Osteoblast (primary cell): ENCODE measurements around the gene COL27A1. TPM values are rescaled to one million over a fixed set of nuclear protein-coding genes. Genes with fewer than 3 reads are reported as not detected.

Experiments used
- DNase-seq: peaks from one replicate; pipeline ENCODE4 v3.0.0; 2011; ENCODE audit warnings: low spot score, mixed read lengths; ENCODE audit not compliant: insufficient read length; ENCODE audit errors: missing footprints
- H2AFZ ChIP-seq: 2 replicates; pipeline ENCODE4 v1.6.0; 2011; ENCODE audit warnings: mild to moderate bottlenecking, low read length
- H3K27ac ChIP-seq: 2 replicates; pipeline ENCODE4 v1.5.1; 2011; ENCODE audit warnings: mild to moderate bottlenecking, low read depth, low read length, moderate library complexity
- H3K27me3 ChIP-seq: 2 replicates; pipeline ENCODE4 v1.6.0; 2012; ENCODE audit warnings: mild to moderate bottlenecking, control low read depth, inconsistent platforms, low read length, moderate library complexity; ENCODE audit not compliant: insufficient read depth
- H3K36me3 ChIP-seq: 2 replicates; pipeline ENCODE4 v1.5.1; 2011; ENCODE audit warnings: mild to moderate bottlenecking, low read length, control low read depth, moderate library complexity; ENCODE audit not compliant: insufficient read depth
- H3K4me1 ChIP-seq: 2 replicates; pipeline ENCODE4 v1.5.1; 2011; ENCODE audit warnings: mild to moderate bottlenecking, low read length, control low read depth, moderate library complexity; ENCODE audit not compliant: insufficient read depth
- H3K4me2 ChIP-seq: 2 replicates; pipeline ENCODE4 v1.6.0; 2011; ENCODE audit warnings: mild to moderate bottlenecking, low read length; ENCODE audit not compliant: insufficient read depth
- H3K4me3 ChIP-seq: fragments of 200-600 bp; sonication (generic); 3 replicates; pipeline ENCODE4 v1.5.1; 2012; ENCODE audit warnings: mild to moderate bottlenecking, low read length, inconsistent platforms; ENCODE audit not compliant: insufficient read depth
- H3K79me2 ChIP-seq: 2 replicates; pipeline ENCODE4 v1.6.0; 2012; ENCODE audit warnings: mild to moderate bottlenecking, low read length, control low read depth, inconsistent platforms; ENCODE audit not compliant: insufficient read depth
- H3K9me3 ChIP-seq: 2 replicates; pipeline ENCODE4 v1.5.1; 2011; ENCODE audit warnings: low read depth, low read length, control low read depth
- H4K20me1 ChIP-seq: 2 replicates; pipeline ENCODE4 v1.6.0; 2012; ENCODE audit warnings: mild to moderate bottlenecking, low read length, control low read depth; ENCODE audit not compliant: insufficient read depth
- CTCF ChIP-seq: IDR thresholded peaks from 2 replicates; pipeline ENCODE4 v1.5.1; 2011; ENCODE audit warnings: mild to moderate bottlenecking, low read depth, low read length, moderate library complexity; ENCODE audit errors: extremely low read depth
- total RNA-seq: library from RNA; depleted of rRNA; stranded (reverse); fragments of >200 nt; gene quantifications from 2 replicates; pipeline ENCODE4 v1.2.3, GENCODE V29; 2012

Gene COL27A1
- total RNA-seq, 1 donor: 10.1 TPM

- no peak for TF ChIP-seq CTCF
- Histone ChIP-seq H3K27me3 (peaks cover 11% of the 10 kb centered on the region), H3K79me2 (no peaks in the 10 kb centered on the region), H3K4me1 (peaks cover 14% of the 10 kb centered on the region), H4K20me1 (no peaks in the 10 kb centered on the region), H3K9me3 (peaks cover 7% of the 10 kb centered on the region), H3K4me2 (no peak overlapping the region), H3K4me3 (no peak overlapping the region), H2AFZ (no peak overlapping the region), H3K27ac (no peak overlapping the region), H3K36me3 (no peaks in the 10 kb centered on the region)
- DNase-seq: peak; percentile 39
Observed at GRCh38 chr9:114124138-114124537, 31.2 kb upstream of the COL27A1 start.

- TF ChIP-seq CTCF: no peak
- H3K4me3 ChIP-seq: no peak overlapping the region
- H4K20me1 ChIP-seq: no peaks in the 10 kb centered on the region
- H3K27me3 ChIP-seq: peaks cover 10% of the 10 kb centered on the region
- no peak overlapping the region for H3K4me2 ChIP-seq
- H3K9me3 ChIP-seq: peaks cover 7% of the 10 kb centered on the region
- DNase-seq: peak; percentile 39
- peaks cover 14% of the 10 kb centered on the region for H3K4me1 ChIP-seq
- H2AFZ ChIP-seq: no peak overlapping the region
- H3K27ac ChIP-seq: no peak overlapping the region
- no peaks in the 10 kb centered on the region for H3K36me3 ChIP-seq
- no peaks in the 10 kb centered on the region for H3K79me2 ChIP-seq
Observed at GRCh38 chr9:114124666-114125475, 30.5 kb upstream of the COL27A1 start.

- H2AFZ ChIP-seq: no peak overlapping the region
- no peak overlapping the region for H3K4me3 ChIP-seq
- peak; percentile 71 for DNase-seq
- TF ChIP-seq CTCF: no peak
- H3K79me2 ChIP-seq: no peaks in the 10 kb centered on the region
- H3K9me3 ChIP-seq: peaks cover 7% of the 10 kb centered on the region
- no peaks in the 10 kb centered on the region for H4K20me1 ChIP-seq
- peaks cover 16% of the 10 kb centered on the region for H3K27me3 ChIP-seq
- peaks cover 14% of the 10 kb centered on the region for H3K4me1 ChIP-seq
- H3K4me2 ChIP-seq: no peak overlapping the region
- no peak overlapping the region for H3K27ac ChIP-seq
- H3K36me3 ChIP-seq: no peaks in the 10 kb centered on the region
Observed at GRCh38 chr9:114125476-114126013, 29.8 kb upstream of the COL27A1 start.
